Astrocyte of the spinal cord (primary cell): ENCODE results near the gene ZNF99.
"Not testable (repeated sequence)": the region's sequence is repeated elsewhere in the genome, so short reads cannot be mapped to it uniquely, and the experiment has no call there.

Source experiments
- DNase-seq: peaks from one replicate; pipeline ENCODE4 v3.0.0; 2011; ENCODE audit warnings: low read depth, low spot score
- H3K4me3 ChIP-seq: 2 replicates; pipeline ENCODE4 v1.5.1; 2011; ENCODE audit warnings: low read depth, mild to moderate bottlenecking, low read length, moderate library complexity
- CTCF ChIP-seq: IDR thresholded peaks from 2 replicates; pipeline ENCODE4 v1.5.1; 2012; ENCODE audit warnings: low read depth, mild to moderate bottlenecking, low read length, inconsistent platforms
- in situ Hi-C: cut with HindIII; loops from 2 replicates; pipeline ENCODE4 v1.10.0; 2017; ENCODE audit warnings: low sequenced_read_pairs

Gene ZNF99

GRCh38 chr19:22797040-22797439 is 13.1 kb upstream of the ZNF99 start:
- in situ Hi-C loops: no loop called here
- H3K4me3 ChIP-seq: no peak overlapping the region
- DNase-seq: no peak
- no peak for TF ChIP-seq CTCF

GRCh38 chr19:22792863-22793262 is 8.9 kb upstream of the ZNF99 start:
- DNase-seq, in situ Hi-C loops, H3K4me3 ChIP-seq: not testable (repeated sequence)

GRCh38 chr19:22735911-22736645 is 47.9 kb downstream of the ZNF99 start:
- TF ChIP-seq CTCF: no peak
- H3K4me3 ChIP-seq: no peak overlapping the region
- in situ Hi-C loops: no loop called here
- no peak for DNase-seq

- no peak overlapping the region for H3K4me3 ChIP-seq
- DNase-seq: no peak
- no peak for TF ChIP-seq CTCF
- in situ Hi-C loops: no loop called here
Observed at GRCh38 chr19:22733691-22734090, 50.3 kb downstream of the ZNF99 start.

- DNase-seq, H3K4me3 ChIP-seq, in situ Hi-C loops: not testable (repeated sequence)
Observed at GRCh38 chr19:22728214-22728613, 55.7 kb downstream of the ZNF99 start.

- DNase-seq, in situ Hi-C loops, H3K4me3 ChIP-seq: not testable (repeated sequence)
Observed at GRCh38 chr19:22721533-22721932, 62.4 kb downstream of the ZNF99 start.

GRCh38 chr19:22708983-22709382 is 75.0 kb downstream of the ZNF99 start:
- in situ Hi-C loops: no loop called here
- DNase-seq: no peak
- H3K4me3 ChIP-seq: no peak overlapping the region
- no peak for TF ChIP-seq CTCF

- H3K4me3 ChIP-seq, in situ Hi-C loops, DNase-seq: not testable (repeated sequence)
Observed at GRCh38 chr19:22703096-22703495, 80.9 kb downstream of the ZNF99 start.

GRCh38 chr19:22702661-22703060 is 81.3 kb downstream of the ZNF99 start:
- DNase-seq, H3K4me3 ChIP-seq, in situ Hi-C loops: not testable (repeated sequence)
